ENCODE results near the gene PPP3CA.

DNA sequence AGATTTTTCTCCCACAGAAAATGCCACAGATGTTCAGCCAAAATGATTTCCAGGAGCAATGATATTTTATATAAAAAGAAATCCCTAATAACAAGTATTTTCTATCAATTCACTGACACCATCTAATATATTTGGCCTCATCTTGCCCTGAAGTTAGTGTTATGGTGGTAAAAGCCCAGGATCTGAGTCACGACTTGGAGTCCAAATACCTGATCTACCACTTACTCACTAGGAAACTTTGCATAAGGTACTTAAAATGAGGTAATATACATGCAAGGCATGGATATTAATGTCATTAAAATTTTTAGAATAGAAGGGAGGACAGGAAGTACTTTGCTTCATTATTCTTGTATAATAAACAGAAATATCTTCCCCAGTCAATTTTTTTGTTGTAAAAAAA is 16.3 kb downstream of the PPP3CA start:
- no peak for TF ChIP-seq POLR2A (IDR thresholded peaks at IDR 0.05)
- TF ChIP-seq, protein P1, sequence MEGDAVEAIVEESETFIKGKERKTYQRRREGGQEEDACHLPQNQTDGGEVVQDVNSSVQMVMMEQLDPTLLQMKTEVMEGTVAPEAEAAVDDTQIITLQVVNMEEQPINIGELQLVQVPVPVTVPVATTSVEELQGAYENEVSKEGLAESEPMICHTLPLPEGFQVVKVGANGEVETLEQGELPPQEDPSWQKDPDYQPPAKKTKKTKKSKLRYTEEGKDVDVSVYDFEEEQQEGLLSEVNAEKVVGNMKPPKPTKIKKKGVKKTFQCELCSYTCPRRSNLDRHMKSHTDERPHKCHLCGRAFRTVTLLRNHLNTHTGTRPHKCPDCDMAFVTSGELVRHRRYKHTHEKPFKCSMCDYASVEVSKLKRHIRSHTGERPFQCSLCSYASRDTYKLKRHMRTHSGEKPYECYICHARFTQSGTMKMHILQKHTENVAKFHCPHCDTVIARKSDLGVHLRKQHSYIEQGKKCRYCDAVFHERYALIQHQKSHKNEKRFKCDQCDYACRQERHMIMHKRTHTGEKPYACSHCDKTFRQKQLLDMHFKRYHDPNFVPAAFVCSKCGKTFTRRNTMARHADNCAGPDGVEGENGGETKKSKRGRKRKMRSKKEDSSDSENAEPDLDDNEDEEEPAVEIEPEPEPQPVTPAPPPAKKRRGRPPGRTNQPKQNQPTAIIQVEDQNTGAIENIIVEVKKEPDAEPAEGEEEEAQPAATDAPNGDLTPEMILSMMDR (IDR thresholded peaks at IDR 0.05) = no peak
